IPS-18a (cell line): ENCODE measurements around the gene CCDC68.

ENCODE experiments used
- H3K27ac ChIP-seq: one replicate; pipeline ENCODE4 v1.5.1; 2013; ENCODE audit warnings: low read length
- H3K27me3 ChIP-seq: one replicate; pipeline ENCODE4 v1.6.1; 2013; ENCODE audit warnings: mild to moderate bottlenecking, low read length; ENCODE audit not compliant: control insufficient read depth, insufficient read depth
- H3K36me3 ChIP-seq: one replicate; pipeline ENCODE4 v1.6.1; 2013; ENCODE audit warnings: low read depth, low read length; ENCODE audit not compliant: control insufficient read depth
- H3K4me1 ChIP-seq: one replicate; pipeline ENCODE4 v1.6.1; 2013; ENCODE audit warnings: low read depth, low read length; ENCODE audit not compliant: control insufficient read depth
- H3K4me3 ChIP-seq: one replicate; pipeline ENCODE4 v1.5.1; 2013; ENCODE audit warnings: low read length
- H3K9ac ChIP-seq: one replicate; pipeline ENCODE4 v1.6.1; 2013; ENCODE audit warnings: mild to moderate bottlenecking, low read length, moderate library complexity
- H3K9me3 ChIP-seq: one replicate; pipeline ENCODE4 v1.6.1; 2013; ENCODE audit warnings: low read depth, low read length; ENCODE audit not compliant: control insufficient read depth

CCDC68 gene

GRCh38 chr18:54911551-54911950 is 47.7 kb downstream of the CCDC68 start:
- H3K27ac ChIP-seq, result no peak overlapping the region

GRCh38 chr18:54910161-54910919 is 48.9 kb downstream of the CCDC68 start:
- no peaks in the 10 kb centered on the region for H3K9me3 ChIP-seq
- no peak overlapping the region for H3K4me3 ChIP-seq
- H3K9ac ChIP-seq, result no peak overlapping the region
- H3K27me3 ChIP-seq, result no peaks in the 10 kb centered on the region
- no peaks in the 10 kb centered on the region for H3K36me3 ChIP-seq
- no peaks in the 10 kb centered on the region for H3K4me1 ChIP-seq
- no peak overlapping the region for H3K27ac ChIP-seq

More at GRCh38 chr18:54911551-54911950, 47.7 kb downstream of the CCDC68 start:
- no peaks in the 10 kb centered on the region for H3K36me3 ChIP-seq
- no peaks in the 10 kb centered on the region for H3K4me1 ChIP-seq
- H3K9ac ChIP-seq, result no peak overlapping the region
- H3K4me3 ChIP-seq, result no peak overlapping the region
- H3K27me3 ChIP-seq, result no peaks in the 10 kb centered on the region
- H3K9me3 ChIP-seq, result no peaks in the 10 kb centered on the region

GRCh38 chr18:54909538-54909937 is 49.7 kb downstream of the CCDC68 start:
- Histone ChIP-seq H3K27ac (no peak overlapping the region), H3K27me3 (no peaks in the 10 kb centered on the region), H3K9me3 (no peaks in the 10 kb centered on the region), H3K36me3 (no peaks in the 10 kb centered on the region), H3K9ac (no peak overlapping the region), H3K4me1 (no peaks in the 10 kb centered on the region), H3K4me3 (no peak overlapping the region)

- peaks cover 6% of the 10 kb centered on the region for H3K4me1 ChIP-seq
- H3K9ac ChIP-seq, result no peak overlapping the region
- no peaks in the 10 kb centered on the region for H3K36me3 ChIP-seq
- no peak overlapping the region for H3K4me3 ChIP-seq
- H3K9me3 ChIP-seq, result no peaks in the 10 kb centered on the region
- H3K27me3 ChIP-seq, result no peaks in the 10 kb centered on the region
- H3K27ac ChIP-seq, result no peak overlapping the region
Observed at GRCh38 chr18:54906331-54907185, 52.7 kb downstream of the CCDC68 start.

- no peak overlapping the region for H3K27ac ChIP-seq
- no peak overlapping the region for H3K4me3 ChIP-seq
- H3K9ac ChIP-seq, result no peak overlapping the region
- H3K36me3 ChIP-seq, result no peaks in the 10 kb centered on the region
- H3K4me1 ChIP-seq, result peaks cover 6% of the 10 kb centered on the region
- H3K27me3 ChIP-seq, result no peaks in the 10 kb centered on the region
- no peaks in the 10 kb centered on the region for H3K9me3 ChIP-seq
Observed at GRCh38 chr18:54905629-54906028, 53.6 kb downstream of the CCDC68 start.

- Histone ChIP-seq H3K9ac (no peak overlapping the region), H3K9me3 (no peaks in the 10 kb centered on the region), H3K4me3 (no peak overlapping the region), H3K36me3 (no peaks in the 10 kb centered on the region), H3K27ac (no peak overlapping the region), H3K27me3 (no peaks in the 10 kb centered on the region), H3K4me1 (peaks cover 6% of the 10 kb centered on the region)
Observed at GRCh38 chr18:54904581-54904980, 54.7 kb downstream of the CCDC68 start.

- Histone ChIP-seq H3K36me3 (no peaks in the 10 kb centered on the region), H3K4me3 (no peak overlapping the region), H3K4me1 (peaks cover 6% of the 10 kb centered on the region), H3K27ac (no peak overlapping the region), H3K9me3 (no peaks in the 10 kb centered on the region), H3K9ac (no peak overlapping the region), H3K27me3 (no peaks in the 10 kb centered on the region)
Observed at GRCh38 chr18:54900290-54900689, 59.0 kb downstream of the CCDC68 start.

GRCh38 chr18:54899500-54899899 is 59.8 kb downstream of the CCDC68 start:
- Histone ChIP-seq H3K27ac (no peak overlapping the region), H3K27me3 (no peaks in the 10 kb centered on the region), H3K4me1 (peaks cover 6% of the 10 kb centered on the region), H3K4me3 (no peak overlapping the region), H3K9me3 (no peaks in the 10 kb centered on the region), H3K9ac (no peak overlapping the region), H3K36me3 (no peaks in the 10 kb centered on the region)

GRCh38 chr18:54888933-54889332 is 70.3 kb downstream of the CCDC68 start:
- Histone ChIP-seq H3K9ac (no peak overlapping the region), H3K4me3 (no peak overlapping the region), H3K4me1 (no peaks in the 10 kb centered on the region), H3K9me3 (no peaks in the 10 kb centered on the region), H3K27me3 (no peaks in the 10 kb centered on the region), H3K36me3 (no peaks in the 10 kb centered on the region), H3K27ac (no peak overlapping the region)

GRCh38 chr18:54888378-54888777 is 70.9 kb downstream of the CCDC68 start:
- Histone ChIP-seq H3K27me3 (no peaks in the 10 kb centered on the region), H3K4me1 (no peaks in the 10 kb centered on the region), H3K9ac (no peak overlapping the region), H3K27ac (no peak overlapping the region), H3K9me3 (no peaks in the 10 kb centered on the region), H3K36me3 (no peaks in the 10 kb centered on the region), H3K4me3 (no peak overlapping the region)

GRCh38 chr18:54883816-54884604 is 75.3 kb downstream of the CCDC68 start:
- H3K27me3 ChIP-seq, result peaks cover 11% of the 10 kb centered on the region
- H3K27ac ChIP-seq, result no peak overlapping the region
- H3K4me3 ChIP-seq, result no peak overlapping the region
- H3K9me3 ChIP-seq, result no peaks in the 10 kb centered on the region
- no peaks in the 10 kb centered on the region for H3K36me3 ChIP-seq
- H3K4me1 ChIP-seq, result no peaks in the 10 kb centered on the region
- no peak overlapping the region for H3K9ac ChIP-seq
